ENCODE measurements around the gene JAK2. TPM values are rescaled to one million over a fixed set of nuclear protein-coding genes. Genes with fewer than 3 reads are reported as not detected.

JAK2 gene
- total RNA-seq, 1 donor from 2014 or later: 5.8 TPM

- H3K4me1 Mint-ChIP-seq (ENCODE audit: low read depth, unreplicated experiment): peaks cover 5% of the 10 kb centered on the region
- H3K9me3 Mint-ChIP-seq (ENCODE audit: unreplicated experiment): no peaks in the 10 kb centered on the region
- no peak for TF ChIP-seq CTCF (IDR thresholded peaks at IDR 0.05; ENCODE audit: partially characterized antibody, unreplicated experiment)
- no peaks in the 10 kb centered on the region for H3K27me3 Mint-ChIP-seq (ENCODE audit: unreplicated experiment)
- H3K4me3 Mint-ChIP-seq (ENCODE audit: unreplicated experiment): no peak overlapping the region
- no peaks in the 10 kb centered on the region for H3K36me3 Mint-ChIP-seq (ENCODE audit: unreplicated experiment)
- no peak for DNase-seq
- H3K27ac Mint-ChIP-seq (ENCODE audit: unreplicated experiment): no peak overlapping the region
Measured at GRCh38 chr9:4994166-4994890, 9.3 kb downstream of the JAK2 start.

GRCh38 chr9:4997196-4997595 is 12.1 kb downstream of the JAK2 start:
- no peaks in the 10 kb centered on the region for H3K27me3 Mint-ChIP-seq (ENCODE audit: unreplicated experiment)
- no peak for TF ChIP-seq CTCF (IDR thresholded peaks at IDR 0.05; ENCODE audit: partially characterized antibody, unreplicated experiment)
- no peaks in the 10 kb centered on the region for H3K9me3 Mint-ChIP-seq (ENCODE audit: unreplicated experiment)
- H3K4me3 Mint-ChIP-seq (ENCODE audit: unreplicated experiment): no peak overlapping the region
- no peak for DNase-seq
- no peak overlapping the region for H3K27ac Mint-ChIP-seq (ENCODE audit: unreplicated experiment)
- H3K4me1 Mint-ChIP-seq (ENCODE audit: low read depth, unreplicated experiment): peaks cover 5% of the 10 kb centered on the region
- no peaks in the 10 kb centered on the region for H3K36me3 Mint-ChIP-seq (ENCODE audit: unreplicated experiment)

GRCh38 chr9:4997631-4998030 is 12.6 kb downstream of the JAK2 start:
- DNase-seq: no peak
- Mint-ChIP-seq H3K36me3 (ENCODE audit: unreplicated experiment) (no peaks in the 10 kb centered on the region), H3K27me3 (ENCODE audit: unreplicated experiment) (no peaks in the 10 kb centered on the region), H3K27ac (ENCODE audit: unreplicated experiment) (no peak overlapping the region), H3K4me1 (ENCODE audit: low read depth, unreplicated experiment) (peaks cover 5% of the 10 kb centered on the region), H3K9me3 (ENCODE audit: unreplicated experiment) (no peaks in the 10 kb centered on the region), H3K4me3 (ENCODE audit: unreplicated experiment) (no peak overlapping the region)
- no peak for TF ChIP-seq CTCF (IDR thresholded peaks at IDR 0.05; ENCODE audit: partially characterized antibody, unreplicated experiment)

- no peaks in the 10 kb centered on the region for H3K4me1 Mint-ChIP-seq (ENCODE audit: low read depth, unreplicated experiment)
- TF ChIP-seq CTCF (IDR thresholded peaks at IDR 0.05; ENCODE audit: partially characterized antibody, unreplicated experiment): no peak
- H3K9me3 Mint-ChIP-seq (ENCODE audit: unreplicated experiment): no peaks in the 10 kb centered on the region
- H3K36me3 Mint-ChIP-seq (ENCODE audit: unreplicated experiment): peaks cover 6% of the 10 kb centered on the region
- H3K4me3 Mint-ChIP-seq (ENCODE audit: unreplicated experiment): no peak overlapping the region
- H3K27me3 Mint-ChIP-seq (ENCODE audit: unreplicated experiment): no peaks in the 10 kb centered on the region
- no peak for DNase-seq
- H3K27ac Mint-ChIP-seq (ENCODE audit: unreplicated experiment): no peak overlapping the region
Measured at GRCh38 chr9:5002811-5003210, 17.7 kb downstream of the JAK2 start.

- H3K27me3 Mint-ChIP-seq (ENCODE audit: unreplicated experiment): no peaks in the 10 kb centered on the region
- no peak for DNase-seq
- H3K4me1 Mint-ChIP-seq (ENCODE audit: low read depth, unreplicated experiment): no peaks in the 10 kb centered on the region
- no peak overlapping the region for H3K4me3 Mint-ChIP-seq (ENCODE audit: unreplicated experiment)
- TF ChIP-seq CTCF (IDR thresholded peaks at IDR 0.05; ENCODE audit: partially characterized antibody, unreplicated experiment): no peak
- no peak overlapping the region for H3K27ac Mint-ChIP-seq (ENCODE audit: unreplicated experiment)
- no peaks in the 10 kb centered on the region for H3K9me3 Mint-ChIP-seq (ENCODE audit: unreplicated experiment)
- H3K36me3 Mint-ChIP-seq (ENCODE audit: unreplicated experiment): peaks cover 6% of the 10 kb centered on the region
Measured at GRCh38 chr9:5004481-5004880, 19.4 kb downstream of the JAK2 start.

All from glutamatergic neuron (in vitro differentiated cells).